Dendritic cell treated with granulocyte-macrophage colony-stimulating factor and Interleukin-4, amounts not matched to agents 40 ng/mL and 50 ng/mL, for 4 days (primary cell): ENCODE results near the gene AGAP1.

Source experiments
- H3K27ac Mint-ChIP-seq: one replicate; pipeline ENCODE4 v1.8.0; 2022; ENCODE audit warnings: mild to moderate bottlenecking, mixed read lengths
- H3K27me3 Mint-ChIP-seq: one replicate; pipeline ENCODE4 v1.8.0; 2022; ENCODE audit warnings: mild to moderate bottlenecking, mixed read lengths
- H3K36me3 Mint-ChIP-seq: one replicate; pipeline ENCODE4 v1.8.0; 2022; ENCODE audit warnings: low read depth, mixed read lengths
- H3K4me1 Mint-ChIP-seq: one replicate; pipeline ENCODE4 v1.8.0; 2022; ENCODE audit warnings: low read depth, mixed read lengths
- H3K4me3 Mint-ChIP-seq: one replicate; pipeline ENCODE4 v1.8.0; 2022; ENCODE audit warnings: mild to moderate bottlenecking, moderate library complexity, mixed read lengths
- H3K9me3 Mint-ChIP-seq: one replicate; pipeline ENCODE4 v1.8.0; 2022; ENCODE audit warnings: mixed read lengths
- intact Hi-C: fragments of 100-400 bp; cut with micrococcal nuclease; formaldehyde crosslinking; loops from one replicate; pipeline ENCODE4 v1.15.0; 2022

The AGAP1 gene

GRCh38 chr2:235537186-235537585, 43.3 kb downstream of the AGAP1 start:
- Mint-ChIP-seq H3K9me3 (no peaks in the 10 kb centered on the region), H3K36me3 (no peaks in the 10 kb centered on the region), H3K4me3 (no peak overlapping the region), H3K27me3 (peaks cover 2% of the 10 kb centered on the region), H3K4me1 (no peaks in the 10 kb centered on the region), H3K27ac (no peak overlapping the region)
- intact Hi-C loops: no loop called here

GRCh38 chr2:235537587-235537986, 43.7 kb downstream of the AGAP1 start:
- no peaks in the 10 kb centered on the region for H3K4me1 Mint-ChIP-seq
- intact Hi-C loops: no loop called here
- no peaks in the 10 kb centered on the region for H3K9me3 Mint-ChIP-seq
- no peak overlapping the region for H3K27ac Mint-ChIP-seq
- peaks cover 2% of the 10 kb centered on the region for H3K27me3 Mint-ChIP-seq
- H3K36me3 Mint-ChIP-seq: no peaks in the 10 kb centered on the region
- no peak overlapping the region for H3K4me3 Mint-ChIP-seq

GRCh38 chr2:235538144-235538639, 44.3 kb downstream of the AGAP1 start:
- Mint-ChIP-seq H3K4me3 (no peak overlapping the region), H3K27me3 (peaks cover 2% of the 10 kb centered on the region), H3K36me3 (no peaks in the 10 kb centered on the region), H3K4me1 (no peaks in the 10 kb centered on the region), H3K9me3 (no peaks in the 10 kb centered on the region), H3K27ac (no peak overlapping the region)
- intact Hi-C loops: no loop called here

GRCh38 chr2:235538981-235539380, 45.1 kb downstream of the AGAP1 start:
- Mint-ChIP-seq H3K27me3 (peaks cover 2% of the 10 kb centered on the region), H3K36me3 (no peaks in the 10 kb centered on the region), H3K4me1 (no peaks in the 10 kb centered on the region), H3K9me3 (no peaks in the 10 kb centered on the region), H3K27ac (no peak overlapping the region), H3K4me3 (no peak overlapping the region)
- intact Hi-C loops: no loop called here

- no peaks in the 10 kb centered on the region for H3K4me1 Mint-ChIP-seq
- no peaks in the 10 kb centered on the region for H3K9me3 Mint-ChIP-seq
- H3K36me3 Mint-ChIP-seq: no peaks in the 10 kb centered on the region
- no peak overlapping the region for H3K4me3 Mint-ChIP-seq
- peaks cover 2% of the 10 kb centered on the region for H3K27me3 Mint-ChIP-seq
- H3K27ac Mint-ChIP-seq: no peak overlapping the region
- intact Hi-C loops: no loop called here
Observed at GRCh38 chr2:235539773-235540172, 45.9 kb downstream of the AGAP1 start.

- intact Hi-C loops: no loop called here
- peaks cover 2% of the 10 kb centered on the region for H3K27me3 Mint-ChIP-seq
- no peaks in the 10 kb centered on the region for H3K9me3 Mint-ChIP-seq
- no peaks in the 10 kb centered on the region for H3K36me3 Mint-ChIP-seq
- H3K27ac Mint-ChIP-seq: no peak overlapping the region
- no peaks in the 10 kb centered on the region for H3K4me1 Mint-ChIP-seq
- H3K4me3 Mint-ChIP-seq: no peak overlapping the region
Observed at GRCh38 chr2:235541016-235541415, 47.2 kb downstream of the AGAP1 start.

- H3K4me1 Mint-ChIP-seq: no peaks in the 10 kb centered on the region
- H3K27ac Mint-ChIP-seq: no peak overlapping the region
- intact Hi-C loops: no loop called here
- H3K9me3 Mint-ChIP-seq: no peaks in the 10 kb centered on the region
- H3K27me3 Mint-ChIP-seq: peaks cover 2% of the 10 kb centered on the region
- H3K4me3 Mint-ChIP-seq: no peak overlapping the region
- no peaks in the 10 kb centered on the region for H3K36me3 Mint-ChIP-seq
Observed at GRCh38 chr2:235541838-235542549, 48.2 kb downstream of the AGAP1 start.

- no peaks in the 10 kb centered on the region for H3K4me1 Mint-ChIP-seq
- no peaks in the 10 kb centered on the region for H3K9me3 Mint-ChIP-seq
- no peaks in the 10 kb centered on the region for H3K36me3 Mint-ChIP-seq
- intact Hi-C loops: no loop called here
- no peak overlapping the region for H3K27ac Mint-ChIP-seq
- no peak overlapping the region for H3K4me3 Mint-ChIP-seq
- peaks cover 2% of the 10 kb centered on the region for H3K27me3 Mint-ChIP-seq
Observed at GRCh38 chr2:235542733-235543127, 48.9 kb downstream of the AGAP1 start.

GRCh38 chr2:235543128-235543750, 49.4 kb downstream of the AGAP1 start:
- H3K27ac Mint-ChIP-seq: no peak overlapping the region
- intact Hi-C loops: no loop called here
- H3K36me3 Mint-ChIP-seq: no peaks in the 10 kb centered on the region
- H3K27me3 Mint-ChIP-seq: peaks cover 2% of the 10 kb centered on the region
- no peaks in the 10 kb centered on the region for H3K4me1 Mint-ChIP-seq
- H3K4me3 Mint-ChIP-seq: no peak overlapping the region
- no peaks in the 10 kb centered on the region for H3K9me3 Mint-ChIP-seq

GRCh38 chr2:235543851-235544688, 50.2 kb downstream of the AGAP1 start:
- Mint-ChIP-seq H3K27me3 (peaks cover 2% of the 10 kb centered on the region), H3K4me3 (no peak overlapping the region), H3K36me3 (no peaks in the 10 kb centered on the region), H3K27ac (no peak overlapping the region), H3K9me3 (no peaks in the 10 kb centered on the region), H3K4me1 (no peaks in the 10 kb centered on the region)
- intact Hi-C loops: no loop called here

GRCh38 chr2:235544689-235544969, 50.8 kb downstream of the AGAP1 start:
- no peaks in the 10 kb centered on the region for H3K9me3 Mint-ChIP-seq

GRCh38 chr2:235545339-235546150, 51.7 kb downstream of the AGAP1 start:
- no peak overlapping the region for H3K4me3 Mint-ChIP-seq
- H3K4me1 Mint-ChIP-seq: no peaks in the 10 kb centered on the region
- no peaks in the 10 kb centered on the region for H3K36me3 Mint-ChIP-seq
- H3K9me3 Mint-ChIP-seq: no peaks in the 10 kb centered on the region
- intact Hi-C loops: no loop called here
- H3K27me3 Mint-ChIP-seq: peaks cover 2% of the 10 kb centered on the region
- no peak overlapping the region for H3K27ac Mint-ChIP-seq

More at GRCh38 chr2:235544689-235544969, 50.8 kb downstream of the AGAP1 start:
- no peak overlapping the region for H3K4me3 Mint-ChIP-seq
- no peaks in the 10 kb centered on the region for H3K4me1 Mint-ChIP-seq
- intact Hi-C loops: no loop called here
- peaks cover 2% of the 10 kb centered on the region for H3K27me3 Mint-ChIP-seq
- H3K27ac Mint-ChIP-seq: no peak overlapping the region
- no peaks in the 10 kb centered on the region for H3K36me3 Mint-ChIP-seq

- Mint-ChIP-seq H3K36me3 (no peaks in the 10 kb centered on the region), H3K4me3 (no peak overlapping the region), H3K27ac (no peak overlapping the region), H3K27me3 (peaks cover 3% of the 10 kb centered on the region), H3K9me3 (no peaks in the 10 kb centered on the region), H3K4me1 (no peaks in the 10 kb centered on the region)
- intact Hi-C loops: no loop called here
Observed at GRCh38 chr2:235546151-235546435, 52.2 kb downstream of the AGAP1 start.

- Mint-ChIP-seq H3K4me1 (no peaks in the 10 kb centered on the region), H3K36me3 (no peaks in the 10 kb centered on the region), H3K27me3 (peaks cover 4% of the 10 kb centered on the region), H3K4me3 (no peak overlapping the region), H3K27ac (no peak overlapping the region), H3K9me3 (no peaks in the 10 kb centered on the region)
- intact Hi-C loops: no loop called here
Observed at GRCh38 chr2:235546436-235546835, 52.6 kb downstream of the AGAP1 start.
